DMS 273 treated with DMSO at 0.1 percent for 48 hours (cell line): ENCODE results near the gene MRPL9.
A peak's percentile ranks its signal among the peaks of the same experiment; 100 is the strongest.

Source experiments
- DNase-seq: peaks from one replicate; lab custom pipeline; 2025; lab: John Stamatoyannopoulos, UW

The MRPL9 gene

GRCh38 chr1:151733126-151733525 lies 30.2 kb downstream of the MRPL9 start:
- DNase-seq, result no peak

- DNase-seq, result no peak
Observed at GRCh38 chr1:151729966-151730291, 33.4 kb downstream of the MRPL9 start.

- DNase-seq, result no peak
Observed at GRCh38 chr1:151729157-151729965, 33.9 kb downstream of the MRPL9 start.

GRCh38 chr1:151728151-151729054 lies 34.9 kb downstream of the MRPL9 start:
- DNase-seq, result no peak

GRCh38 chr1:151723726-151724370 lies 39.4 kb downstream of the MRPL9 start:
- no peak for DNase-seq

GRCh38 chr1:151721788-151722510 lies 41.3 kb downstream of the MRPL9 start:
- no peak for DNase-seq

GRCh38 chr1:151720974-151721787 lies 42.1 kb downstream of the MRPL9 start, which contains the start of gene RIIAD1:
Gene RIIAD1, plus strand, starts transcription at chr1:151721522. Its CDS starts 15 bp downstream, at chr1:151721537.
- no peak for DNase-seq

- no peak for DNase-seq
Observed at GRCh38 chr1:151720554-151720953, 42.7 kb downstream of the MRPL9 start.

- DNase-seq, result no peak
Observed at GRCh38 chr1:151720125-151720524, 43.2 kb downstream of the MRPL9 start.

- DNase-seq, result no peak
Observed at GRCh38 chr1:151718666-151719065, 44.6 kb downstream of the MRPL9 start.

- no peak for DNase-seq
Observed at GRCh38 chr1:151718011-151718431, 45.3 kb downstream of the MRPL9 start.

GRCh38 chr1:151716771-151717631 lies 46.3 kb downstream of the MRPL9 start, which contains the start of gene CELF3:
Gene CELF3, minus strand, starts transcription at chr1:151716803. Its CDS starts 783 bp downstream, at chr1:151716020.
- peak; percentile 83 for DNase-seq

- DNase-seq, result no peak
Observed at GRCh38 chr1:151716405-151716762, 46.9 kb downstream of the MRPL9 start.

- no peak for DNase-seq
Observed at GRCh38 chr1:151715726-151716404, 47.4 kb downstream of the MRPL9 start.

GRCh38 chr1:151714820-151715725 lies 48.2 kb downstream of the MRPL9 start:
- no peak for DNase-seq

GRCh38 chr1:151713874-151714273 lies 49.4 kb downstream of the MRPL9 start:
- DNase-seq, result peak; percentile 24

- DNase-seq, result no peak
Observed at GRCh38 chr1:151713044-151713443, 50.3 kb downstream of the MRPL9 start.

- DNase-seq, result no peak
Observed at GRCh38 chr1:151711951-151712350, 51.3 kb downstream of the MRPL9 start.
